ENCODE data around the gene ZC3H13.

DNA sequence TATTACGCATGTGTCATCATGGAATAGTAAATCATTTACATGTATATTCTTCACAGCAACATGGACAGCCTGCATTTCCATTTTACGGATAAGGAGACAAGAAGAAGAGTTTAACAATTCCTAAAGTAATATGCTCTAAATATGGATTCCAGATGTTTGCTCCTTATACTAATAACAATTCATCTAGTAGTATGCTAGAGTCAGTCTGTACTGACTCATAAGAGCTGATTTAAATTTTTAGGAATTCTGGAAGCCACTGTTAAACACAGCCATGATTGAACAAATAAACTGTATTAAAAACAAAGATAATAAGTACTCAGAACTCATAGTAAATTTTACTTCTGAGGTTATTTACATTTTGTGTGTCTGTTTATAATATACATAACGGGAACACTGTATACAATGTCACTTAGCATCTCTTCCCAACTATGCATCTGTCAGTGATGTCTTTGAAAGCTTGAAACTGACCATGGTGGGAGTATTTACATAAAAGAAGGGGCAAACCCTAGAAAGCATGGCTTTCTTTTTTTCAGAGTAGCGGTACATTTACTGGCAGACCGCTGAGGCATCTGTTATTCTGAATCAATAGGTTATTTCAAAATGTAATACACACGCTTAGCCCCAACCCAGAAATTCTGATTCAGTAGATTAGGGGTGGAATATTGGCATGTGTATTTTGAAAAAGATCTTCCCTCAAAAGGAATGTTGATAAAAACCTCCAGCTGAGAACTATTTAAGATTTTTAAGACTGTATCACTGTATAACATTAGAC lies 12.9 kb downstream of the ZC3H13 start:
- TF ChIP-seq, protein P1, sequence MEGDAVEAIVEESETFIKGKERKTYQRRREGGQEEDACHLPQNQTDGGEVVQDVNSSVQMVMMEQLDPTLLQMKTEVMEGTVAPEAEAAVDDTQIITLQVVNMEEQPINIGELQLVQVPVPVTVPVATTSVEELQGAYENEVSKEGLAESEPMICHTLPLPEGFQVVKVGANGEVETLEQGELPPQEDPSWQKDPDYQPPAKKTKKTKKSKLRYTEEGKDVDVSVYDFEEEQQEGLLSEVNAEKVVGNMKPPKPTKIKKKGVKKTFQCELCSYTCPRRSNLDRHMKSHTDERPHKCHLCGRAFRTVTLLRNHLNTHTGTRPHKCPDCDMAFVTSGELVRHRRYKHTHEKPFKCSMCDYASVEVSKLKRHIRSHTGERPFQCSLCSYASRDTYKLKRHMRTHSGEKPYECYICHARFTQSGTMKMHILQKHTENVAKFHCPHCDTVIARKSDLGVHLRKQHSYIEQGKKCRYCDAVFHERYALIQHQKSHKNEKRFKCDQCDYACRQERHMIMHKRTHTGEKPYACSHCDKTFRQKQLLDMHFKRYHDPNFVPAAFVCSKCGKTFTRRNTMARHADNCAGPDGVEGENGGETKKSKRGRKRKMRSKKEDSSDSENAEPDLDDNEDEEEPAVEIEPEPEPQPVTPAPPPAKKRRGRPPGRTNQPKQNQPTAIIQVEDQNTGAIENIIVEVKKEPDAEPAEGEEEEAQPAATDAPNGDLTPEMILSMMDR (conservative IDR thresholded peaks at IDR 0.05 in 1 of 2, IDR thresholded peaks at IDR 0.05 in 1 of 2; ENCODE audit: extremely low read depth in 1 of 2, insufficient read depth in 1 of 2, low read depth in 1 of 2, low read length in 2 of 2), result no peak
- no peak for TF ChIP-seq EZH2 (IDR thresholded peaks at IDR 0.05; ENCODE audit: borderline replicate concordance, low read length)
